ES-I3 (cell line): Measurements from ENCODE around the gene GALNT18.

Experiments used
- H3K36me3 ChIP-seq: 2 replicates; pipeline ENCODE4 v1.6.1; 2013; ENCODE audit warnings: mild to moderate bottlenecking, low read length, control low read depth, moderate library complexity; ENCODE audit not compliant: insufficient read depth
- H3K4me1 ChIP-seq: 2 replicates; pipeline ENCODE4 v1.6.1; 2013; ENCODE audit warnings: mild to moderate bottlenecking, control low read depth, low read length; ENCODE audit not compliant: insufficient read depth
- H3K9ac ChIP-seq: 2 replicates; pipeline ENCODE4 v1.6.1; 2013; ENCODE audit warnings: low read depth, mild to moderate bottlenecking, low read length, moderate library complexity
- H3K9me3 ChIP-seq: 2 replicates; pipeline ENCODE4 v1.6.1; 2013; ENCODE audit warnings: mild to moderate bottlenecking, low read length, moderate library complexity; ENCODE audit not compliant: control insufficient read depth, insufficient read depth

GALNT18 gene

DNA sequence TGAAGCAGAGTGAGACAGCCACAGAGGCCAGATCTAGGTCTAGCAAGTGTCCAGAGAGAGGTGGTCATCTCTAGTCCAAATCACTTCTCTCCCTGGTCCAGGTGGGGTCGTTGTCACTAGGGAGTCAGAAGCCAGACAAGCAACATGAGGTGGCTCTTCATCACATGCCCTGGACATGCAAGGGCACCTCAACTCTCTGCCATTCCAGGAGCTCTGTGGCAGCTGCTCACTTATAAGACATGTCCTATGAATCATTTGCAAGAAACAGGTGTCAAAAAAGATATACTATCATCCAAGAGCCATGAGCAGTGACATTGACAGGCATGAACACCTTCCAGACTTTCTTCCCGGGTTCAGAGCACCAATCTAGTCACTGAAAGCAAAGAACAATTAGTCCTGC is 130.8 kb downstream of the GALNT18 start:
- Histone ChIP-seq H3K36me3 (no peaks in the 10 kb centered on the region), H3K4me1 (no peaks in the 10 kb centered on the region), H3K9me3 (no peaks in the 10 kb centered on the region), H3K9ac (no peak overlapping the region)

DNA sequence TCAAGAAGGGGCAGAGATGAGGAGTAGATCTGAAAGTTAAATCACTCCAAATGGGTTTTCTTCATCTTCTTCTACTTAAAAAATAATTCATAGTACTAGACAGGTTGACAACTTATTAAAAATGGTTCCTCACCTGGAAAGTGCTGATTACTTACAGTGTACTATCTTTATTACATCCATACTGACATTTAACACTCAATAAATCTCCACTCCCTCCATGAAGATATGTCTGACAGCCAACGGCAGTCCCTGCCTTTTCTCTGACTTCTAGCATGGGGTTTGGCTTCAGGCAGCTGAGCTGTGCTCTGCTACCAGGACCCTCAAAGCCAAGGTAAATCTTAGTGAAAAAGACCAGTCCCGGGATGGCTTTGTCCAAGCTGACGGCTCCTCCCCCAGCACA is 135.4 kb downstream of the GALNT18 start:
- Histone ChIP-seq H3K9me3 (no peaks in the 10 kb centered on the region), H3K4me1 (no peaks in the 10 kb centered on the region), H3K36me3 (no peaks in the 10 kb centered on the region), H3K9ac (no peak overlapping the region)

DNA sequence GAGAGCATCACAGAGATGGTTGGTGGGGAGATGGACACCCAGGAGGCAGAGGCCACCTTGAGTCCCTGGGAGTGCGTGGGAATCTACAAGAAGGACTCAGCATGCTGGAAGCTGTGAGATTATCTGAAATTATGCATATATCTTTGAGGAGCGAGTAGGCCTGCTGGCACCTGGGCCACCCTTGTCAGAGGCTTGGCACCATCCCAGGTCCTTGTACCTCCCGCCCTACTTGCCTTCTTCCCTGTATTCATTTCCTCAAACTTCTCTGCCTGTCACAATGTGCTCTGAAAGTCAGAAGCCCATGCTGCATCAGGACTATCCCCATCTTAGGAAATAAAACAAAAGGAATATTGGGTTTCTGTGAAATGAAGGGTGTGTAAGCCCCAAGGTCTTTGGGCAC is 135.8 kb downstream of the GALNT18 start:
- no peaks in the 10 kb centered on the region for H3K9me3 ChIP-seq
- no peaks in the 10 kb centered on the region for H3K36me3 ChIP-seq
- no peak overlapping the region for H3K9ac ChIP-seq
- no peaks in the 10 kb centered on the region; the same call in 1 of the 2 replicates for H3K4me1 ChIP-seq

DNA sequence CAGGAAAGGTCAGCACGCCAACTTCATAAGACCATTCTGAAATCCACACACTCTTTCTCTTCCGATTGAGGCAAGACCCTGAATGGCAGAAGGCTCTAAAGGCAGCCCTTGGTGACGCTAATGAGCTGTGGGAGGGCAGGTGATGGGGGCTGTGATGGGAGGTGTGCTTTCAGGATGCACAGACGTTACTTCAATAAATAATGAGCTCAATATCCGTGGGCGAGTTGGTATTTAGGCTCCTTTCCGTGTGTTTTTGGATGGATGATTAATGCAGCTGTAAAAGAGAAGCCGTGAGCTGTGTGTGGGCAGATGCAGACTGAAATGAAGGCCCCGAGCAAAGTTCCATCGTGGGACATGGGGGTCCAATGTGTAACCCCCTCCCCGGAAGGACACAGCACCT is 138.2 kb downstream of the GALNT18 start:
- no peaks in the 10 kb centered on the region for H3K9me3 ChIP-seq
- H3K4me1 ChIP-seq: no peaks in the 10 kb centered on the region; the same call in 1 of the 2 replicates
- no peaks in the 10 kb centered on the region for H3K36me3 ChIP-seq
- H3K9ac ChIP-seq: no peak overlapping the region

DNA sequence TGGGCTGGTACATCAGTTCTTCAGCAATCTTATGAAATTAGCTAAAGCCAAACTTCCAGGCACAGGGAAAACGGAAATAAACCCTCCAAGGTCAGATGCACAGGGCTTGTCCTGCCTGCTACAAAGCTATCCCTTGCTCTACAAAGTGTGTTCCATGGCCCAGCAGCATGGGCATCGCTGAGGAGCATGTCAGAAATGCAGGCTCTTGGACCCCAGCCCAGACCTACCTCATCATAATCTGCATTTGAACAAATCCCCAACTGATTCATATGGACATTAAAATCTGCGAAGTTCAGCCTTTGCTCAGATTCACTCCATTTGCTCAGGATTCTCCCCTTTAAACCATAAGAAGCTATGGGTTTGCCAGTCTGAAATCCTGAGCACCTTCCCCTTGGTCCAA is 139.1 kb downstream of the GALNT18 start:
- Histone ChIP-seq H3K9me3 (no peaks in the 10 kb centered on the region), H3K9ac (no peak overlapping the region), H3K4me1 (peaks cover 8% of the 10 kb centered on the region), H3K36me3 (no peaks in the 10 kb centered on the region)

DNA sequence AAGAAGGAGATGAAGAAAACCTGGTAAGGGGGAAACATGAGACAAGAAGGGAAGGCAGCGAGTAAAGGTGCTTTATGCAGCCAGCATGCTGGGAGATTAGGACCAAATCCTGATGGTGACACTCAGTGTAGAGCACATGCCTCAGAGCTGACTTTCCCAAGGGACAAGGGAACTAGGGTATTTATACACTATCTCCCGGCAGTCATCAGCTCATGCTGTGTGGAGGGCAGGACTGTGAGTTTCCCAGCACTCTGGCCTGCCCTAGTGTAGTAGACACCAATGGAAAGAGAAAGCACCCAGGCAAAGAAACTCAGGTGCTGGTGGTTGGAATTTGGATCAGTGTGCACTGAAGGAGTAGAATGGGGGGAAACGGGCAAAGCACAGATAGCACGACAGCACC is 140.4 kb downstream of the GALNT18 start:
- H3K36me3 ChIP-seq: no peaks in the 10 kb centered on the region
- no peak overlapping the region for H3K9ac ChIP-seq
- peaks cover 8% of the 10 kb centered on the region for H3K4me1 ChIP-seq
- no peaks in the 10 kb centered on the region for H3K9me3 ChIP-seq

DNA sequence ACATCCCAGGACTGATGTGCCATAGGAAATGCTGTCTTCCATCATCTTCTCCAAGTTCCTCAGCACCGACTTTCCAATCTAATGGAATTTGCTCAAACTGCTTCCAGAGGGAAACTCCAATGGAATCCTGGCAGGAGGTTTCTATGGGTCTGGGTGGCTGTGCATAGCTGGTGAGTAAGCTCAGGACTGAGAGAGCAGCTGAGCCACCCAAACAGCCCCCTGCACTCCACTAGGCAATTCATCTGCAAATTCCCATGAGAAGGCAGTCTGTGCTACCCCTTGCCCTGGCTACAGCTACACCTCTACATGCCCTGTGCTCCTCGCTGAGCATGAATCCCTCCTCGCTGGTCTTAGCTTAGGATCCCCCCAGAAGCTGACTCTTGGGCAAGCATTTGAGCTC is 140.8 kb downstream of the GALNT18 start:
- Histone ChIP-seq H3K4me1 (peaks cover 8% of the 10 kb centered on the region), H3K9me3 (no peaks in the 10 kb centered on the region), H3K36me3 (no peaks in the 10 kb centered on the region), H3K9ac (no peak overlapping the region)

DNA sequence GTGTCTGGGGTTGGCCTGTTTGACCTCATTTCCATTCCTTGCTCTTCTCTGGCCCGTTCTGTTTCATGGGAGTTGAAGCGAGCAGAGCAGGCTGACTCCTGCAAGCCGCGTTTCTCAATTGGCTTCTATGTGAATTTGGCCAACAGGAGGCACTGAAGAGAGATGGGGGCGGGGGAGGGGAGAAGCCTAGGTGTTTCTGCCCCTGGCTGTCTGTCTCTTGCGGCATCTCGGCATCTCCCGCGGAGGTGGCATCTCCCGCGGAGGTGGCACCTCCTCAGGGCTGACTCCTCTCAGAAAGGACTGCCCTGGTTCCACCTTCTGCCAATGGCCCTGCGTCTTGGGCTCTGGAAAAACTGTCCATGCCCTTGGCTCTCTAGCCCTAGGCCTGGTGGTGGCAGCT is 143.1 kb downstream of the GALNT18 start:
- H3K9ac ChIP-seq: no peak overlapping the region
- H3K36me3 ChIP-seq: no peaks in the 10 kb centered on the region
- H3K4me1 ChIP-seq: peaks cover 8% of the 10 kb centered on the region
- no peaks in the 10 kb centered on the region for H3K9me3 ChIP-seq

DNA sequence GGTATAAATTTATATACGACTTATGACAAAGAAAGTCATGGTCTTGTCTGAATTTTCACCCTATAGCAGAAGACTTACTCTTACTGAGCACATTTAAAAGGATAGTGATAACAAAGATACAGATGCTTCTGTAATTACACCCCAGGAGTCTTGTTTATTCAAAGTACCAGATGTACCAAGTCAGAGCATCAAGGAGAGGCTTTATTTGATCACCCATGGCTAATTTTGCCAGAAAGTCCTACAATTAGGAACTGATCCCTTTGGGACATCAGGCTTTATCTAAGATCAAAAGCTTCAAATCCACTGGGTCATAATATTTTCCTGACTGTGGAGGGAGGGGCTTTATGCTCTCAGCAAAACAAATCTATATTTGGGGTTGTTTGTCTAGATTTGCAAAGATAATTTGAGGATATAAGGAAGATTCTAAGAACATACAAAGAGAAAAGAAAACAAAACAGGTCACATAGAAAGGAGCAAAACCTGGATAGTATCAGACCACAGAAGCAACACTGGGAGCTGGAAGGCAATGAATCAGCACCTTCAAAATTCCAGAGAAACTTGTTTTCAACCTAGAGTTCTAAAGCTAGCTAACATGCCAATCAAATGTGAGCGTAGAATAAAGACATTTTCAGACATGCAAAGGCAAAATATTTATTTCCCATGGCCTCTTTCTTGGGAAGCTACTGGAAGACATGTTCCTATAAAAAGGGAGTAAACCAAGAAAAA is 143.9 kb downstream of the GALNT18 start:
- no peaks in the 10 kb centered on the region for H3K36me3 ChIP-seq
- peaks cover 8% of the 10 kb centered on the region for H3K4me1 ChIP-seq
- no peak overlapping the region for H3K9ac ChIP-seq
- no peaks in the 10 kb centered on the region for H3K9me3 ChIP-seq

DNA sequence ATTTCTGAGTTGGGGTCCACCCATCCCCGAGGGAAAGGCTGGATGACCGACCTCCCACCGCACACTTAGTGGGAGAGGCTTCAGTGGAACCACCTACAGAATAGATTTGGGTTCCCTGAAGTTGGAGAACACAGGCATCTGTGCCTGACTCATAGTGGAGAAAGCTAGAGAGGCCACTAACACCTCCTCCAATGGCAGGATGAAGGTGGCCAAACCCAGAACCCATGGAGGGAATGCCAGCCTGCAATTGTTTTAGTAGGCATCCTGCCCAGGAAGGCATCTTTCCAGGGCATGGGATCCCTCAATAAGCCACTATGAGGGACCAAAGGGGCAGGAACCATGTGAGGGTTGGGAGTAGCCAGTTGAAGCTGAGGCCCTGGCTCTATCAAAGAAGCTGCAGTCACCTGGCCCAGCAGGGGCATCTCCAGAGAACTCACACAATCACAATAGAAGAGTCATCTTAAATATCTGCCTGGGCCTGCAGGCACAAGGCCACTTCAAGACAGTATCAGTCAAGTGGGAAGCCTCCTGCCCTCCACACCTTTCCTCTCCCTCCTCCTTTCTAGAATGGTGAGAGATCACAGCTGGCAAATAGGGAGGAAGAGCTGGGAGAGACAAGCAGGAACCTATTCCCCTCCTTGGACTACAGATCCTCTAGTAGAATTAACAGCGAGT is 144.7 kb downstream of the GALNT18 start:
- H3K4me1 ChIP-seq: peaks cover 8% of the 10 kb centered on the region
- H3K9me3 ChIP-seq: no peaks in the 10 kb centered on the region
- H3K36me3 ChIP-seq: no peaks in the 10 kb centered on the region
- H3K9ac ChIP-seq: no peak overlapping the region

DNA sequence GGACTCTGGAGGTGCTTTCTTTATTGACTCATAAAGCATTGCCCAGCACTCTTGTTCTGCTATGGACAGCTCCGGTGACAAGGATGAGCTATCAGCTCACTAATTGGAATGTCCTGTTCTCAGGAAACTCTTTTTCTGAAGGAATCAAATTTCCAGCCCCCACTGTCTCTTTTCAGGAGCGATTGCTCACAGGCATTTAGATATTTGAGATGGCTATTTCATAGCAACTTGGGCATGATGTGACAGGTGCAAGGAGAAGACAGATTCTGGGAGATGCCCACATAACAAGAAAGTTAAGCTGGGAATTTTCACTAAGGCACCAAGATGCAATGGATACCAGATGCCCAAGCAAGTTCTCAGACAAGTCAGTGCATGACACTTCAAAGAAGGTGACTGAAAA is 145.3 kb downstream of the GALNT18 start:
- H3K9me3 ChIP-seq: no peaks in the 10 kb centered on the region
- no peak overlapping the region for H3K9ac ChIP-seq
- no peaks in the 10 kb centered on the region for H3K36me3 ChIP-seq
- peaks cover 8% of the 10 kb centered on the region for H3K4me1 ChIP-seq

DNA sequence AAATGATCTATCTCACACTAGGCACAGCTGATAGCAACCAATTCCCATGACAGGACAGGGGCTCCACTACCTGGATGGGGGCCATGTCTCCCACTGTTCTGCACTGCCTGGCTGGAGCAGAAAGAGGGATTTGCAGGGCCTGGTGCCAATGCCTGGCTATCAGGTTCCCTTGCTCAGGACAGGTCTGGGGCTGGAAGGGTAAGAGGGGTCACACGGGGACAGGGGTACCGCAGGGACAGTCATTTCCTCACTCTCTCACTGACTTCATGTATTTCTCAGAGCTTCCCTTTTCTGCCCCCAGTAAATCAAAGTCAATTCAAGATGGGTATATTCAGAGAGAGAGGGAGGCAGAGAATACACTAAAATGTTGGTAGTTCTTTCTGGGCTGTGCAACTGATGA is 149.7 kb downstream of the GALNT18 start:
- H3K9ac ChIP-seq: no peak overlapping the region

DNA sequence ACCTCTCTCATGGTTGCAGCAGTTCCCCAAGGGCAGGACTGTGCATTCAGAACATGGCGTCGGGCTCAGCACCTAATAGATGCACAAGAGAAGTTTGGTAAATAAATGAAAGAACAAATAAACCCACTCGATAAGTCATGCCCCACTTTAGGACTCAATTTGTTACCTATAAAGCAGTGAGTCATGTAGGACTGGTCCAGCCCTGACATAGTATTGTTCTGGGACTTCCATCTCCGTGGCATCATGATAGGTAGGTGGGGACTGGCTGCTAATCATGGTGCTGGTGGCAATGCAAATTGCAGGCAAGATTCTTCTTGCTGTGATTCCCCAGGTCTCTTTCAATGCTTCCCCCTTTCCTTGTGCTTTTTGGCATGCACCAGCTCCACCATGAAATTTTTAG is 150.6 kb downstream of the GALNT18 start:
- Histone ChIP-seq H3K9me3 (no peaks in the 10 kb centered on the region), H3K4me1 (no peaks in the 10 kb centered on the region), H3K9ac (no peak overlapping the region), H3K36me3 (no peaks in the 10 kb centered on the region)

More for the DNA sequence above, 149.7 kb downstream of the GALNT18 start:
- H3K36me3 ChIP-seq: no peaks in the 10 kb centered on the region
- H3K4me1 ChIP-seq: no peaks in the 10 kb centered on the region
- H3K9me3 ChIP-seq: no peaks in the 10 kb centered on the region

DNA sequence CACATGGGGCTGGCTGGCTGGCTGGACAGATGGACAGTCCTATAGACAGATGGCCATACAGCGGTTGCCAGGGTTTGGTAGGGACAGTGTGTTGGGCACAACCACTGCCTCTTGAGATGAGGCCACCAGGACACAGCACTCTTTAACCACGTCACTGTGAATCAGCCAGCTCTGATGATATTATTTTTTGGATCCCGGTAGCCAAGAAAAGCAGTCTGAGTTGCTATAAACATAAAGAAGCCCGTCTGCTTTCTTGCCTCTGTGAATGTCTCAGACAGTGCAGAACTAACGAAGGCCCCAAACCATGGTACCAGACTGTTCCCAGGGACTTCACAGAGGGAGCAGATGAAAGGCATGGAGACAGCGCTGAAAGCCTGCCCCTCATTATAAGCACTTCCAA is 152.9 kb downstream of the GALNT18 start:
- Histone ChIP-seq H3K9ac (no peak overlapping the region), H3K9me3 (no peaks in the 10 kb centered on the region), H3K36me3 (no peaks in the 10 kb centered on the region), H3K4me1 (no peaks in the 10 kb centered on the region)

DNA sequence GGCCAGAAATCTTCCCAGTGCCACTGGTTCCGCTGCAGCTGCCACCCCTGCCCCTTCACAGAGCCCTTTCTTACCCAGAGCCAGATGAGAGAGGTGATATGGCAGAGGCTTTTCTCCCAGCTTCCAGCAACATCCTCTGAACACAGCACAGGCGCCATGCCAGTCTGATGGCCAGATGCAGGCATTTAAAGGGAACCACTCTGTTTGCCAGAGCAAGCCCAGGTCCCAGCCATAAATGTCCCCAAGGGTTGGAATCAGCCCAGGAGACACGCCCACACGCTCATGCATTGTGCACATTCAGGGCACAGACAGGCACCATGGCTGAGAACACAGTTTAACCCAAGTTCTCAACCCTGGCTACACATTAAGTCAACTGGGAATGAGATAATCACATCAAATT is 154.5 kb downstream of the GALNT18 start:
- no peaks in the 10 kb centered on the region for H3K4me1 ChIP-seq
- no peaks in the 10 kb centered on the region for H3K36me3 ChIP-seq
- no peak overlapping the region for H3K9ac ChIP-seq
- no peaks in the 10 kb centered on the region for H3K9me3 ChIP-seq
